K562 (cell line): ENCODE results near the gene BLVRA. TPM values are rescaled to one million over a fixed set of nuclear protein-coding genes. Genes with fewer than 3 reads are reported as not detected.
A peak's percentile ranks its signal among the peaks of the same experiment; 100 is the strongest.

Source experiments
- DPF2 ChIP-seq: fragments of 450-650 bp; IDR thresholded peaks from 2 replicates; pipeline ENCODE4 v1.6.1; 2016
- FOS ChIP-seq: IDR thresholded peaks from 3 replicates; pipeline ENCODE4 v1.6.1; 2011; ENCODE audit not compliant: insufficient read length; ENCODE audit errors: extremely low read depth
- GABPA ChIP-seq: fragments of 200-800 bp; sonication (Bioruptor generic); conservative IDR thresholded peaks from 2 replicates; pipeline ENCODE4 v1.6.1; 2016; ENCODE audit warnings: low read depth, missing genetic modification characterization, missing compliant biosample characterization
- HDAC2 ChIP-seq: fragments of 450-650 bp; IDR thresholded peaks from 2 replicates; pipeline ENCODE4 v1.6.1; 2016; ENCODE audit warnings: mild to moderate bottlenecking
- MCM2 ChIP-seq: fragments of 450-650 bp; IDR thresholded peaks from 2 replicates; pipeline ENCODE4 v1.6.1; 2017; ENCODE audit warnings: low read depth, mild to moderate bottlenecking
- NFXL1 ChIP-seq: fragments of 450-650 bp; formaldehyde crosslinking; IDR thresholded peaks from 2 replicates; pipeline ENCODE4 v1.4.0; 2021; ENCODE audit warnings: mild to moderate bottlenecking
- NUFIP1 ChIP-seq: fragments of 450-650 bp; IDR thresholded peaks from 2 replicates; pipeline ENCODE4 v1.6.1; 2018; ENCODE audit not compliant: partially characterized antibody
- SNIP1 ChIP-seq: fragments of 450-650 bp; IDR thresholded peaks from 2 replicates; pipeline ENCODE4 v1.7.1; 2017; ENCODE audit warnings: low read depth, mild to moderate bottlenecking
- SREBF2 ChIP-seq: sonication (generic); formaldehyde crosslinking; IDR thresholded peaks from 2 replicates; pipeline ENCODE4 v1.4.0; 2020; ENCODE audit warnings: mild to moderate bottlenecking, missing genetic modification reagents
- SRSF9 ChIP-seq: fragments of 200-400 bp; formaldehyde crosslinking; IDR thresholded peaks from 2 replicates; pipeline ENCODE4 v1.6.1; 2017; ENCODE audit warnings: low read depth, low read length, borderline replicate concordance
- STAT6 ChIP-seq: sonication (generic); formaldehyde crosslinking; IDR thresholded peaks from 2 replicates; pipeline ENCODE4 v1.8.1; 2023; ENCODE audit warnings: mild to moderate bottlenecking, missing genetic modification reagents
- TEAD1 ChIP-seq, 2 experiments: fragments of 450-650 bp in 1 of 2; sonication (generic) in 1 of 2; formaldehyde crosslinking; IDR thresholded peaks; 2 replicates each; pipeline versions ENCODE4 v1.4.0 to v1.8.0; 2020 to 2022; ENCODE audit warnings: mild to moderate bottlenecking in 2 of 2, missing genetic modification reagents in 1 of 2
- U2AF2 ChIP-seq: fragments of 200-400 bp; formaldehyde crosslinking; optimal IDR thresholded peaks from 2 replicates; pipeline ENCODE3; 2017; ENCODE audit warnings: low read depth, mild to moderate bottlenecking, low read length
- ZBTB40 ChIP-seq, 2 experiments: fragments of 450-650 bp in 1 of 2; sonication (generic) in 1 of 2; formaldehyde crosslinking in 1 of 2; IDR thresholded peaks; 2 replicates each; pipeline versions ENCODE4 v1.7.1 to v1.9.0; 2016 to 2022; ENCODE audit warnings: inconsistent platforms in 1 of 2, mild to moderate bottlenecking in 1 of 2, missing genetic modification reagents in 1 of 2
- ZNF124 ChIP-seq: sonication (generic); formaldehyde crosslinking; IDR thresholded peaks from 2 replicates; pipeline ENCODE4 v1.8.1; 2022; ENCODE audit warnings: missing genetic modification reagents
- ZNF316 ChIP-seq: fragments of 450-650 bp; IDR thresholded peaks from 2 replicates; pipeline ENCODE4 v1.6.1; 2016
- ZNF699 ChIP-seq: fragments of 250-450 bp; sonication (Bioruptor Pico); IDR thresholded peaks from 2 replicates; pipeline ENCODE4 v1.8.0; 2021; ENCODE audit warnings: mild to moderate bottlenecking, moderate library complexity; ENCODE audit not compliant: insufficient replicate concordance
- polyA plus RNA-seq, 8 experiments: library from polyadenylated mRNA; depleted of rRNA in 4 of 8; stranded (reverse) in 5 of 8; unstranded in 3 of 8; fragments of >200 nt; fragmentation: Nextera tagmentation in 2 of 8; fragmentation: Illumina TruSeq in 1 of 8; extraction: Ambion mirVana in 2 of 8; extraction: Trizol in 1 of 8; gene quantifications; 2 replicates each; pipeline versions ENCODE4 v1.2.1 to v1.2.3, GENCODE V29; 2011 to 2014; ENCODE audit warnings: inconsistent platforms in 1 of 8, missing spikeins in 1 of 8
- total RNA-seq, 7 experiments: library from RNA; depleted of rRNA in 6 of 7; stranded (reverse); fragments of >200 nt in 6 of 7; fragmentation: Illumina TruSeq in 2 of 7; extraction: Trizol in 2 of 7; gene quantifications; 2 replicates each; pipeline versions ENCODE4 v1.2.1 to v1.2.3, GENCODE V29; 2011 to 2021; ENCODE audit warnings: low replicate concordance in 1 of 7

BLVRA gene
- total and polyA plus RNA-seq, 9 of the 15 experiments (the other 6 are each of a cell fraction or from before 2014, with no cell fraction given): 48.5 to 147 (median 61.5) TPM

DNA sequence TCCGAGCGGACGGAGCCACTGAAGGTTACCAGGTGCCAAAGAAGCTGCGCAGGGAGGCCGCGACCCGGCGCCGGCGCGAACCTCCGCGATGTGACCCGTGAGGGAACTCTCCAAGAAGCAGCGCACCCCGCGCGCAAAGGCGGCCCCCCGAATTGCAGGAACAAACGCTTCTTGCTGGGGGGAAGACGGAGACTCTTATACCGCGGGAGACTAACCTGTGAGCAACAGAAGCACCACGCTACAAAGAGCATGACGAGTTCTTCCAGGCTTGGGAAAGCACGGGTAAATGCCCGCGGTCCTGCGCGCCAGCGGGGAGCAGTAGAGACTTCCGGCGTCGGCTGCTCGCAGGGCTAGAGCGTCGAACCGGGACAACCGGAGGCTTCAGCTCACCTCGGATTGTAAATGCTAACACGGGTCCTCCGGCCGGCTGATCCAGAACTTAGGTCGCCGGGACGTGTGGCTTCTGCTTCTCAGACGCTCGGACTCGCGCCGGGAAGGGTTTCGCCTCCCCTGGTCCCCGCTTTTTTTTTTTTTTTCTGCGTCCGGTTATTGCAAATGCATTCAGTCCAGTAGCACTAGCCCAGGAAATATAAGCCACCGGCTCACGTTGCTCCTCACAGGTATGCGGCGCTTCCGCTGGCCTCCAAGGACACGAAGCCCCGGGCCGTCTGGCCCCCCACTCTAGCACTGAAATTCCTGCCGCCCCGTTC lies 29.1 kb upstream of the BLVRA start, which contains the start of gene COA1 (continued):
- TF ChIP-seq ZNF699 (CRISPR knock-in tag) (no peak), HDAC2 (peak; percentile 83; the same call in 1 of the 2 replicates), GABPA (tag) (peak; percentile 98), NUFIP1 (no peak), SREBF2 (CRISPR knock-in tag) (no peak), SRSF9 (no peak), STAT6 (no peak), ZNF124 (CRISPR knock-in tag) (no peak), ZBTB40 (IDR thresholded peaks at IDR 0.05) (peak; percentile 93), ZBTB40 (CRISPR knock-in tag; IDR thresholded peaks at IDR 0.05) (no peak), SNIP1 (peak; percentile 88), NFXL1 (CRISPR knock-in tag) (no peak), FOS (no peak), DPF2 (peak; percentile 29; the same call in 1 of the 2 replicates), U2AF2 (no peak), ZNF316 (no peak), MCM2 (no peak), TEAD1 (CRISPR knock-in tag; IDR thresholded peaks at IDR 0.05) (peak in 1 of 2 experiments; percentile 24; a peak in 1 of 4 replicates)
